Activated CD8-positive, alpha-beta memory T cell treated with anti-CD3 and anti-CD28 coated beads, Interleukin-2, amount 50 U/mL, for 24 hours (primary cell): ENCODE measurements around the gene VSTM2L.

Source experiments
- DNase-seq: peaks from one replicate; pipeline ENCODE4 v3.0.0-alpha.2; 2020; ENCODE audit errors: extremely low read depth

The VSTM2L gene

GRCh38 chr20:37899105-37900045, 3.6 kb upstream of the VSTM2L start:
- DNase-seq = no peak

GRCh38 chr20:37901240-37901639, 1.7 kb upstream of the VSTM2L start:
- DNase-seq = no peak

GRCh38 chr20:37901654-37902503, 1.0 kb upstream of the VSTM2L start:
- no peak for DNase-seq

- no peak for DNase-seq
These were observed 535 bp downstream of the VSTM2L start for GRCh38 chr20:37903317-37904007.

GRCh38 chr20:37904008-37904642, 1.2 kb downstream of the VSTM2L start:
- no peak for DNase-seq

- no peak for DNase-seq
These were observed 2.0 kb downstream of the VSTM2L start for GRCh38 chr20:37904845-37905373.

- no peak for DNase-seq
These were observed 3.0 kb downstream of the VSTM2L start for GRCh38 chr20:37905671-37906613.

- DNase-seq = no peak
These were observed 4.4 kb downstream of the VSTM2L start for GRCh38 chr20:37907330-37907676.

GRCh38 chr20:37907677-37908401, 4.9 kb downstream of the VSTM2L start:
- no peak for DNase-seq

GRCh38 chr20:37911261-37911660, 8.3 kb downstream of the VSTM2L start:
- no peak for DNase-seq

GRCh38 chr20:37911838-37912281, 8.9 kb downstream of the VSTM2L start:
- DNase-seq = no peak

GRCh38 chr20:37912874-37913273, 9.9 kb downstream of the VSTM2L start:
- DNase-seq = no peak

GRCh38 chr20:37913567-37914366, 10.8 kb downstream of the VSTM2L start:
- no peak for DNase-seq

- DNase-seq = no peak
These were observed 11.4 kb downstream of the VSTM2L start for GRCh38 chr20:37914367-37914671.

- no peak for DNase-seq
These were observed 11.9 kb downstream of the VSTM2L start for GRCh38 chr20:37914672-37915433.

- DNase-seq = no peak
These were observed 12.5 kb downstream of the VSTM2L start for GRCh38 chr20:37915434-37915787.

- DNase-seq = no peak
These were observed 13.1 kb downstream of the VSTM2L start for GRCh38 chr20:37915800-37916570.
